Lower leg skin (tissue), 3 donors: ENCODE measurements around the gene TEX26.

Experiments
- CTCF ChIP-seq, 3 donors: fragments of 450-650 bp; IDR thresholded peaks; one replicate each; pipeline ENCODE4 v1.5.1; 2016; ENCODE audit warnings: antibody characterized with exemption in 3 of 3, mild to moderate bottlenecking in 3 of 3, moderate library complexity in 2 of 3
- POLR2A ChIP-seq, 2 donors: fragments of 450-650 bp; IDR thresholded peaks; one replicate each; pipeline ENCODE4 v1.6.1; 2016 to 2017; ENCODE audit warnings: antibody characterized with exemption in 2 of 2, mild to moderate bottlenecking in 1 of 2, moderate library complexity in 1 of 2

GRCh38 chr13:30908416-30908980 is 24.0 kb upstream of the TEX26 start:
- TF ChIP-seq POLR2A (IDR thresholded peaks at IDR 0.05), result no peak
- no peak for TF ChIP-seq CTCF (IDR thresholded peaks at IDR 0.05)
